Gastroesophageal sphincter (tissue), 3 donors: ENCODE results near the gene SLC6A13.

ENCODE experiments used
- CTCF ChIP-seq, 4 experiments: fragments of 200-600 bp in 2 of 4; fragments of 450-650 bp in 2 of 4; sonication (generic) in 1 of 4; IDR thresholded peaks; one replicate each; pipeline ENCODE4 v1.5.1; 2017 to 2019; ENCODE audit warnings: antibody characterized with exemption in 4 of 4, mild to moderate bottlenecking in 2 of 4, moderate library complexity in 2 of 4
- EP300 ChIP-seq: sonication (generic); formaldehyde crosslinking; IDR thresholded peaks from one replicate; pipeline ENCODE4 v1.6.1; 2017; ENCODE audit warnings: antibody characterized with exemption, mild to moderate bottlenecking
- POLR2A ChIP-seq, 2 donors: fragments of 450-650 bp; IDR thresholded peaks; one replicate each; pipeline ENCODE4 v1.6.1; 2017; ENCODE audit warnings: antibody characterized with exemption in 2 of 2, mild to moderate bottlenecking in 2 of 2, moderate library complexity in 1 of 2

GRCh38 chr12:209851-210250 lies 52.8 kb downstream of the SLC6A13 start:
- TF ChIP-seq EP300: no peak
- TF ChIP-seq CTCF (IDR thresholded peaks at IDR 0.05): no peak
- TF ChIP-seq POLR2A (IDR thresholded peaks at IDR 0.05): no peak
